B cell (primary cell): ENCODE measurements around the gene ARHGAP31. TPM values are rescaled to one million over a fixed set of nuclear protein-coding genes. Genes with fewer than 3 reads are reported as not detected.

ENCODE experiments used
- ATAC-seq: fragments of 200-7000 bp; cut with Tn5 transposase; one replicate; pipeline ENCODE4 v1.10.0; 2021; ENCODE audit warnings: low read depth, mild to moderate bottlenecking, moderate number of reproducible peaks, moderate library complexity
- CTCF ChIA-PET: fragments of 350-600 bp; sonication (Branson Sonifier 250); formaldehyde crosslinking; loops from one replicate; lab custom pipeline; 2021; ENCODE audit warnings: antibody characterized with exemption, inconsistent platforms; lab: Charles Lee
- POLR2A ChIA-PET: fragments of 350-600 bp; sonication (Branson Sonifier 250); formaldehyde crosslinking; loops from one replicate; lab custom pipeline; 2021; ENCODE audit warnings: antibody characterized with exemption; lab: Charles Lee
- DNase-seq: peaks from one replicate; pipeline ENCODE4 v3.0.0; 2013
- H2AFZ ChIP-seq: 2 replicates; pipeline ENCODE4 v1.6.1; 2012; ENCODE audit warnings: mild to moderate bottlenecking, low read depth, low read length; ENCODE audit not compliant: insufficient read depth, poor library complexity, severe bottlenecking
- H3K27ac ChIP-seq, 2 donors: 1 replicate in 1 of 2; 2 replicates in 1 of 2; pipeline ENCODE4 v1.5.1; 2012 to 2013; ENCODE audit warnings: low read length in 2 of 2, mild to moderate bottlenecking in 2 of 2, moderate library complexity in 1 of 2
- H3K27me3 ChIP-seq, 4 experiments: fragments of 200-600 bp in 1 of 4; sonication (generic) in 1 of 4; replicated peaks in 1 of 4; 1 replicate in 2 of 4; 2 replicates in 2 of 4; pipeline versions ENCODE4 v1.6.1 to v1.7.0; 2013 to 2016; ENCODE audit warnings: low read length in 3 of 4, mild to moderate bottlenecking in 2 of 4, mixed read lengths in 1 of 4, moderate library complexity in 1 of 4; ENCODE audit not compliant: insufficient read depth in 4 of 4, control insufficient read depth in 3 of 4; ENCODE audit errors: control extremely low read depth in 1 of 4
- H3K36me3 ChIP-seq, 2 experiments: replicated peaks in 1 of 2; 1 replicate in 1 of 2; 2 replicates in 1 of 2; pipeline versions ENCODE4 v1.6.1 to v1.7.1; 2013; ENCODE audit warnings: low read length in 1 of 2; ENCODE audit not compliant: insufficient read depth in 2 of 2, control insufficient read depth in 1 of 2; ENCODE audit errors: control extremely low read depth in 1 of 2, extremely low read depth in 1 of 2
- H3K4me1 ChIP-seq, 2 donors: fragments of 200-600 bp in 1 of 2; sonication (generic) in 1 of 2; 1 replicate in 1 of 2; 2 replicates in 1 of 2; pipeline versions ENCODE4 v1.5.1 to v1.6.1; 2013 to 2017; ENCODE audit warnings: low read length in 2 of 2; ENCODE audit not compliant: control insufficient read depth in 2 of 2, insufficient read depth in 2 of 2
- H3K4me2 ChIP-seq: replicated peaks from 2 replicates; pipeline ENCODE3; 2012; ENCODE audit warnings: mild to moderate bottlenecking, low read depth, low read length; ENCODE audit not compliant: poor library complexity, severe bottlenecking
- H3K4me3 ChIP-seq, 5 experiments: fragments of 200-600 bp in 1 of 5; sonication (generic) in 1 of 5; 1 replicate in 3 of 5; 2 replicates in 2 of 5; pipeline versions ENCODE4 v1.5.1 to v1.7.0; 2011 to 2016; ENCODE audit warnings: low read length in 4 of 5, mild to moderate bottlenecking in 4 of 5, low read depth in 2 of 5, control low read depth in 1 of 5, moderate library complexity in 1 of 5; ENCODE audit not compliant: insufficient read depth in 1 of 5; ENCODE audit errors: control extremely low read depth in 1 of 5, extremely low read depth in 1 of 5
- H3K79me2 ChIP-seq: fragments of 200-600 bp; sonication (generic); one replicate; pipeline ENCODE4 v1.6.0; 2016; ENCODE audit warnings: low read length; ENCODE audit not compliant: control insufficient read depth, insufficient read depth
- H3K9ac ChIP-seq: fragments of 200-600 bp; sonication (generic); 2 replicates; pipeline ENCODE4 v1.6.1; 2017; ENCODE audit warnings: mild to moderate bottlenecking, low read length, moderate library complexity
- H3K9me3 ChIP-seq, 3 donors: one replicate each; pipeline versions ENCODE4 v1.6.1 to v1.7.1; 2013; ENCODE audit warnings: low read length in 2 of 3; ENCODE audit not compliant: control insufficient read depth in 2 of 3, insufficient read depth in 1 of 3; ENCODE audit errors: control extremely low read depth in 1 of 3
- H4K20me1 ChIP-seq: 2 replicates; pipeline ENCODE4 v1.6.0; 2012; ENCODE audit warnings: mild to moderate bottlenecking, low read length; ENCODE audit not compliant: insufficient read depth, control insufficient read depth, poor library complexity, severe bottlenecking
- H3K27ac Mint-ChIP-seq: one replicate; pipeline ENCODE4 v1.8.0; 2021; ENCODE audit warnings: mixed read lengths
- H3K27me3 Mint-ChIP-seq: one replicate; pipeline ENCODE4 v1.8.0; 2021; ENCODE audit warnings: mixed read lengths
- H3K4me1 Mint-ChIP-seq: one replicate; pipeline ENCODE4 v1.8.0; 2021; ENCODE audit warnings: mixed read lengths
- H3K4me3 Mint-ChIP-seq: one replicate; pipeline ENCODE4 v1.8.0; 2021; ENCODE audit warnings: mixed read lengths
- H3K9me3 Mint-ChIP-seq: one replicate; pipeline ENCODE4 v1.8.0; 2022; ENCODE audit warnings: mixed read lengths; ENCODE audit not compliant: insufficient read depth
- EZH2 ChIP-seq: IDR thresholded peaks from 2 replicates; pipeline ENCODE4 v1.6.1; 2012; ENCODE audit warnings: borderline replicate concordance, low read depth, mild to moderate bottlenecking, moderate library complexity, low read length; ENCODE audit not compliant: insufficient read depth, poor library complexity, severe bottlenecking
- WGBS: methylation state at CpG from one replicate; pipeline ENCODE4 v1.1.5; 2013; ENCODE audit warnings: missing lambda C conversion rate; ENCODE audit not compliant: insufficient coverage; 5-methylcytosine and 5-hydroxymethylcytosine counted together
- intact Hi-C: fragments of 100-400 bp; cut with micrococcal nuclease; formaldehyde crosslinking; loops from one replicate; pipeline ENCODE4 v1.10.0; 2022
- polyA plus RNA-seq: library from polyadenylated mRNA; depleted of rRNA; stranded (reverse); fragments of >200 nt; gene quantifications from 2 replicates; pipeline ENCODE4 v1.2.3, GENCODE V29; 2012
- total RNA-seq, 2 donors: library from RNA; stranded (reverse); fragments of 120-200 nt in 1 of 2; gene quantifications; 1 replicate in 1 of 2; 2 replicates in 1 of 2; pipeline versions ENCODE4 v1.2.3 to v1.2.4, GENCODE V29; 2013 to 2022
- TF ChIP-seq, protein P1 (sequence below): fragments of 200-600 bp; IDR thresholded peaks from one replicate; pipeline ENCODE4 v1.8.0; 2022; ENCODE audit warnings: antibody characterized with exemption, mild to moderate bottlenecking

ARHGAP31 gene
- total and polyA plus RNA-seq, 2 donors (not counting 1 experiment from before 2014, with no cell fraction given), result 3.5 to 7.8 TPM

GRCh38 chr3:119457246-119457645, 163.1 kb downstream of the ARHGAP31 start:
- H3K9ac ChIP-seq, result no peak overlapping the region
- Mint-ChIP-seq H3K27me3 (no peaks in the 10 kb centered on the region), H3K4me1 (peaks cover 19% of the 10 kb centered on the region), H3K27ac (no peak overlapping the region), H3K9me3 (no peaks in the 10 kb centered on the region), H3K4me3 (no peak overlapping the region)
- CTCF ChIA-PET, result no interaction called here
- H3K4me1 ChIP-seq, result peaks cover 4% of the 10 kb centered on the region in 2 donors
- TF ChIP-seq EZH2, result no peak
- TF ChIP-seq, protein P1, sequence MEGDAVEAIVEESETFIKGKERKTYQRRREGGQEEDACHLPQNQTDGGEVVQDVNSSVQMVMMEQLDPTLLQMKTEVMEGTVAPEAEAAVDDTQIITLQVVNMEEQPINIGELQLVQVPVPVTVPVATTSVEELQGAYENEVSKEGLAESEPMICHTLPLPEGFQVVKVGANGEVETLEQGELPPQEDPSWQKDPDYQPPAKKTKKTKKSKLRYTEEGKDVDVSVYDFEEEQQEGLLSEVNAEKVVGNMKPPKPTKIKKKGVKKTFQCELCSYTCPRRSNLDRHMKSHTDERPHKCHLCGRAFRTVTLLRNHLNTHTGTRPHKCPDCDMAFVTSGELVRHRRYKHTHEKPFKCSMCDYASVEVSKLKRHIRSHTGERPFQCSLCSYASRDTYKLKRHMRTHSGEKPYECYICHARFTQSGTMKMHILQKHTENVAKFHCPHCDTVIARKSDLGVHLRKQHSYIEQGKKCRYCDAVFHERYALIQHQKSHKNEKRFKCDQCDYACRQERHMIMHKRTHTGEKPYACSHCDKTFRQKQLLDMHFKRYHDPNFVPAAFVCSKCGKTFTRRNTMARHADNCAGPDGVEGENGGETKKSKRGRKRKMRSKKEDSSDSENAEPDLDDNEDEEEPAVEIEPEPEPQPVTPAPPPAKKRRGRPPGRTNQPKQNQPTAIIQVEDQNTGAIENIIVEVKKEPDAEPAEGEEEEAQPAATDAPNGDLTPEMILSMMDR, result no peak
- intact Hi-C loops, result no loop called here
- no peak overlapping the region for H3K4me3 ChIP-seq
- no peaks in the 10 kb centered on the region for H3K27me3 ChIP-seq
- POLR2A ChIA-PET, result no interaction called here
- H4K20me1 ChIP-seq, result no peaks in the 10 kb centered on the region
- H3K27ac ChIP-seq, result no peak overlapping the region
- H3K79me2 ChIP-seq, result peaks cover 20% of the 10 kb centered on the region
- ATAC-seq (no peak), DNase-seq (no peak)
- H2AFZ ChIP-seq, result no peak overlapping the region
- no peaks in the 10 kb centered on the region for H3K9me3 ChIP-seq
- WGBS, result no CpG with 5 or more reads among the region's 4 CpGs
- no peak overlapping the region for H3K4me2 ChIP-seq
- peaks cover 13 to 80% of the 10 kb centered on the region in 2 experiments for H3K36me3 ChIP-seq
